T-helper 2 cell treated with Interferon-gamma antibody and Interleukin-4, amounts not matched to agents 5 μg/mL and 100 μg/mL, for 36 hours (primary cell): ENCODE measurements around the gene PEX12.
"Not testable (repeated sequence)": the region's sequence is repeated elsewhere in the genome, so short reads cannot be mapped to it uniquely, and the experiment has no call there.

ENCODE experiments used
- DNase-seq: peaks from one replicate; pipeline ENCODE4 v3.0.0; 2021; ENCODE audit warnings: low spot score
- H3K27ac Mint-ChIP-seq: one replicate; pipeline ENCODE4 v1.8.0; 2021; ENCODE audit warnings: mild to moderate bottlenecking, mixed read lengths
- H3K27me3 Mint-ChIP-seq: one replicate; pipeline ENCODE4 v1.8.0; 2021; ENCODE audit warnings: low read depth, mixed read lengths
- H3K36me3 Mint-ChIP-seq: one replicate; pipeline ENCODE4 v1.8.0; 2021; ENCODE audit warnings: low read depth, mixed read lengths
- H3K4me1 Mint-ChIP-seq: one replicate; pipeline ENCODE4 v1.8.0; 2021; ENCODE audit warnings: low read depth, mixed read lengths
- H3K4me3 Mint-ChIP-seq: one replicate; pipeline ENCODE4 v1.8.0; 2022; ENCODE audit warnings: mild to moderate bottlenecking, moderate library complexity, mixed read lengths
- H3K9me3 Mint-ChIP-seq: one replicate; pipeline ENCODE4 v1.8.0; 2021; ENCODE audit warnings: mixed read lengths

The PEX12 gene

DNA sequence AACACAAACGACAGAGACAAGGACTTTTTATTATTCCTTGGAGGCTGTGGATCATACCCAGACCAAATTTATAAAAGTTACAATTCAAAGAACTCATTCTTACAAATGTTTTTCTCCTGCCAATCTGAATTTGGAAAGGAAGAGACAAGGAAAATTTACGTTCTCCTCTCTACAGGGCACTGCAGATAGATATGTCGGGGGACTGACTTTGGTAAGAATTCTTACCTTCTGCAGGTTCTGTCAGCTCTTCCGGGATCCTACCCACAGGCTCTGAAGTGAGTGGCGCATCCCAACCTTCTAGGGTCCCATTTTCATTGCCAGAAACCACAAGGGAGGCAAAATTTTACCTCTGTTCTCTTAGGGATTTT lies 38.7 kb downstream of the PEX12 start:
- H3K4me3 Mint-ChIP-seq: peak overlapping the region; percentile 90
- H3K9me3 Mint-ChIP-seq: no peaks in the 10 kb centered on the region
- peaks cover 24% of the 10 kb centered on the region for H3K36me3 Mint-ChIP-seq
- H3K4me1 Mint-ChIP-seq: peaks cover 46% of the 10 kb centered on the region
- no peaks in the 10 kb centered on the region for H3K27me3 Mint-ChIP-seq
- DNase-seq: no peak
- peak overlapping the region; percentile 95 for H3K27ac Mint-ChIP-seq

DNA sequence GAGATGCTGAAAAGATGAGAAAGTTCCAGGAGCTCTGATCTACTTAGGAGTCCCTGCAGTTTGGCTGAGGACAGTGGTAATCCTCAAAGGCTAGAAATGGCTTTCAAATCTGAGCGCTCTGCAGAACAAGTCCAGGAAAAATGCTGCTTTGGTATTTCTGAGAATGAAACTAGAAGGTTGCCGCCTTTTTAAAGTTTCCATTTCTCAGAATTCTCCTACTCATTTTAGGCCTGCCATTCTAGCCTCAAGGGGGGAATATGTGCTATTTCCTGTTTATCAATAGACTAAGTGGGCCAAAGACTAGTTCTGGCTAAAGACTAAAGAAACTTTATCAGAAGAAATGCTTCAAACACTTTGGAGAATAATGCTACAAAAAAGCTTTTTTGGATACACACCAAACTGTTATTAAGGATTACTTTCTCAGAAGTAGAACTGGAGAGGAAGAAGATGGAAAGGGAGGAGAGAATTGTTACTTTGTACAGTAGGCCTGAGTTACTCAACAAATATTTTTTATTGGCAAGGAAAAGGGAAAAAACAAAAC lies 40.7 kb downstream of the PEX12 start, which contains the start of gene SLFN12L:
SLFN12L (minus strand) TSS at position 78 of the 541 bp plus-strand sequence. CDS start 15,314 bp downstream, outside the sequence.
- DNase-seq: peak; percentile 64
- peaks cover 41% of the 10 kb centered on the region for H3K4me1 Mint-ChIP-seq
- H3K9me3 Mint-ChIP-seq: no peaks in the 10 kb centered on the region
- H3K27me3 Mint-ChIP-seq: no peaks in the 10 kb centered on the region
- H3K4me3 Mint-ChIP-seq: peak within 1 kb of the TSS; percentile 88
- H3K27ac Mint-ChIP-seq: peak within 1 kb of the TSS; percentile 100
- H3K36me3 Mint-ChIP-seq: peaks cover 32% of the 10 kb centered on the region

DNA sequence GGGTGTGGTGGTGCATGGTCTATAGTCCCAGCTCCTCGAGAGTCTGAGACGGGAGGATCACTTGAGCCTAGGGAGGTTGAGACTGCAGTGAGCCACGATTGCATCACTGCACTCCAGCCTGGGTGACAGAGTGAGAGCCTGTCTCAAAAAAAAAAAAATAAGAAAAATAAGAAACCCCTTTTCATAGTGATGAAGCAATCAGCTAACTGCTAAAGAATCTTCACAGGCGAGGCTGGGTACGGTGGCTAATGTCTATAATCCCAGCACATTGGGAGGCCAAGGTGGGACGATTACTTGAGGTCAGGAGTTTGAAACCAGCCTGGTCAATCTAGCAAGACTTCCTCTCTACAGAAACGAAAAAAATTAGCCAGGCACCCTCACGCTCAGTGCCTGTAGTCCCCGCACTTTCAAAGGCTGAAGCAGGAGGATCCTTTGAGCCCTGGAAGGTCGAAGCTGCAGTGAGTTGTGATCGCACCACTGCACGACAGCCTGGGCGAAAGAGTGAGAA lies 41.7 kb downstream of the PEX12 start:
- peak overlapping the region; percentile 88 for H3K4me3 Mint-ChIP-seq
- no peak for DNase-seq
- H3K4me1 Mint-ChIP-seq: peaks cover 44% of the 10 kb centered on the region
- peaks cover 36% of the 10 kb centered on the region for H3K36me3 Mint-ChIP-seq
- H3K27me3 Mint-ChIP-seq: no peaks in the 10 kb centered on the region
- H3K27ac Mint-ChIP-seq: peak overlapping the region; percentile 100
- no peaks in the 10 kb centered on the region for H3K9me3 Mint-ChIP-seq

DNA sequence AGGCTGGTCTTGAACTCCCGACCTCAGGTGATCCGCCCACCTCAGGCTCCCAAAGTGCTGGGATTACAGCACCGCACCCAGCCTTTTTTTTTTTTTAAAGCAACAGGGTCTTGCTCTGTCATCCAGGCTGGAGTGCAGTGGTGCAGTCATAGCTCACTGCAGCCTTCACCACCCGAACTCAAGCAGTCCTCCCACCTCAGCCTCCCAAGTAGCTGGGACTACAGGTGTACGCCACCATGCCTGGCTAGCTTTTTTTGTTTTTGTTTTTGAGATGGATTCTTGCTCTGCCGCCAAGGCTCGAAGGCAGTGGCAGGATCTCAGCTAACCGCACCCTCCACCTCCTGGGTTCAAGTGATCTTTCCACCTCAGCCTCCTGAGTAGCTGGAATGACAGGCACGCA lies 43.0 kb downstream of the PEX12 start:
- DNase-seq, H3K27me3 Mint-ChIP-seq, H3K9me3 Mint-ChIP-seq: not testable (repeated sequence)
- H3K36me3 Mint-ChIP-seq: peaks cover 44% of the 10 kb centered on the region
- peak overlapping the region; percentile 88 for H3K4me3 Mint-ChIP-seq
- peak overlapping the region; percentile 100 for H3K27ac Mint-ChIP-seq
- peaks cover 46% of the 10 kb centered on the region for H3K4me1 Mint-ChIP-seq

DNA sequence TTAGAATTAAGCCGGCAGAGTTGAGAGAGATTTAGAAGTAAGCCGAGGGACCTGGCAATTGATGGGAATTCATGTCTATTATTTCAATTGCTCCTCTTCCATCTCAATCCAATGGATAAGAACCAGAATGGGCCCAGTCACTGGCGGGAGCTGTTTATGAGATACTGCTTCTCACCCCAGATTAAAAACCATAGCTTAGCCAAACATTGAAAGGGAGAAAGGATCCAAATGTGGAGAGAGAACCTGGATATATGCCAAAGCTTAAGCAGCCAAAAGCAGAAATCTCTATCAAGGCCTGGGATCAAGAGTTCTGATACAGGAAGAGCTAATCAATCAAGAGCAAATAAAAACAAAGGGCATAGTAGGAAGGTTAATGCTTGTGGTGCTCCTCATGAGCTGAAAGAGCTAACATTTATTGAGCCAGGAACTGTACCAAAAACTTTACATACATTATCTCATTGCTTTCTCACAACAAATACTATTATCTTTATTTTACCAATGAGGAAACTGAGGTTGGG lies 43.7 kb downstream of the PEX12 start:
- H3K9me3 Mint-ChIP-seq: no peaks in the 10 kb centered on the region
- peak overlapping the region; percentile 88 for H3K4me3 Mint-ChIP-seq
- H3K27me3 Mint-ChIP-seq: no peaks in the 10 kb centered on the region
- DNase-seq: no peak
- peak overlapping the region; percentile 85 for H3K27ac Mint-ChIP-seq
- H3K36me3 Mint-ChIP-seq: peaks cover 49% of the 10 kb centered on the region
- peaks cover 41% of the 10 kb centered on the region for H3K4me1 Mint-ChIP-seq

DNA sequence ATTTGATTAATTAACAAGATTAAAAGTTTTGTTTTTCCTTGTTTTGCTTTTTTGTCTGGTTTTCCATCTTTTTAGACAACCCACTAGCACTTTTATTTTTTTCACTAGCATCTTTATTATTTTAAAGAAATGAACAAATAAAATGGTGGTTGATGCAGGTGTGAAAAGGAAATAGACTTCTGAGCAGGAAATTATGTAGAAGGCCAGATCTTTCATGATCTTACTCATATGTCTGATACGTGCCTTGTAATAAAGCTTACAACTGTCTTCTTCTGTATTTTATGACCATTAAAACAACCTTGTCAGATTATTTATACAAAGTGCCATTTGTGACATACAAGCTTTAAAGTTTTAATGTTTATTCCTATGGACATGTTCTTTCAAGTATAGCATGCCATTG lies 47.2 kb downstream of the PEX12 start:
- peaks cover 50% of the 10 kb centered on the region for H3K4me1 Mint-ChIP-seq
- H3K27me3 Mint-ChIP-seq: no peaks in the 10 kb centered on the region

DNA sequence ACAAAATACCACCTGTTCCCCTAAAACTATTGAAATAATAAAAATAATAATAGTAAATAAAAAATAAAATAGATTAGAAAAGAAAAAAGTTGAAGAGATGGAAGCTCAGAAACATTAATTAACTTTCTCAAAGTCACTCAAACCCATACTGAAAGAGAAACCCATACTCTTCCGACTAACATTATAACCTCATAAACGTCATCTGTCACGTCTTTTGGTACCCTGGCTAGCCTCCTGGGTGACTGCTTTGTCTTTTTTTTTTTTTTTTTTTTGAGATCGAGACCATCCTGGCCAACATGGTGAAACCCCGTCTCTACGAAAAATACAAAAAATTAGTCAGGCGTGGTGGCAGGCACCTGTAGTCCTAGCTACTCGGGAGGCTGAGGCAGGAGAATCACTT lies 48.5 kb downstream of the PEX12 start:
- Mint-ChIP-seq H3K36me3 (peaks cover 72% of the 10 kb centered on the region), H3K4me1 (peaks cover 62% of the 10 kb centered on the region), H3K4me3 (peak overlapping the region; percentile 48), H3K27me3 (no peaks in the 10 kb centered on the region), H3K9me3 (peaks cover 4% of the 10 kb centered on the region), H3K27ac (no peak overlapping the region)
- DNase-seq: no peak

More for the DNA sequence above, 47.2 kb downstream of the PEX12 start:
- Mint-ChIP-seq H3K27ac (no peak overlapping the region), H3K36me3 (peaks cover 70% of the 10 kb centered on the region), H3K4me3 (peak overlapping the region; percentile 53), H3K9me3 (peaks cover 4% of the 10 kb centered on the region)
- DNase-seq: no peak

DNA sequence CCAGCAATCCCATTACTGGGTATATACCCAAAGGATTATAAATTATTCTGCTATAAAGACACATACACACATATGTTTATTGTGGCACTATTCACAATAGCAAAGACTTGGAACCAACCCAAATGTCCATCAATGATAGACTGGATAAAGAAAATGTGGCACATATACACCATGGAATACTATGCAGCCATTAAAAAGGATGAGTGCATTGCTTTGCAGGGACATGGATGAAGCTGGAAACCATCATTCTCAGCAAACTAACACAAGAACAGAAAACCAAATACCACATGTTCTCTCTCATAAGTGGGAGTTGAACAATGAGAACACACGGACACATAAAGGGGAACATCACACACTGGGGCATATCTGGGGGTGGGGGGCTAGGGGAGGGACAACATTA lies 49.0 kb downstream of the PEX12 start:
- not testable (repeated sequence) for H3K9me3 Mint-ChIP-seq, H3K27ac Mint-ChIP-seq, DNase-seq, H3K27me3 Mint-ChIP-seq
- Mint-ChIP-seq H3K4me3 (peak overlapping the region; percentile 33), H3K36me3 (peaks cover 69% of the 10 kb centered on the region), H3K4me1 (peaks cover 62% of the 10 kb centered on the region)
